Cardiac muscle cell (in vitro differentiated cells and primary cell): ENCODE measurements around the gene CLEC19A. TPM values are rescaled to one million over a fixed set of nuclear protein-coding genes. Genes with fewer than 3 reads are reported as not detected.

Experiments
- DNase-seq, 2 donors: peaks; one replicate each; pipeline versions ENCODE4 v3.0.0 to v3.0.0-alpha.2; 2010 to 2017; ENCODE audit warnings: low read depth in 1 of 2, low spot score in 1 of 2
- H3K27ac ChIP-seq: fragments of 200-600 bp; sonication (generic); 2 replicates; pipeline ENCODE4 v1.5.1; 2016
- H3K27me3 ChIP-seq: fragments of 200-600 bp; sonication (generic); 2 replicates; pipeline ENCODE4 v1.6.0; 2016; ENCODE audit warnings: control low read depth
- H3K36me3 ChIP-seq: fragments of 200-600 bp; sonication (generic); 2 replicates; pipeline ENCODE4 v1.5.1; 2016; ENCODE audit warnings: control low read depth
- H3K4me1 ChIP-seq: fragments of 200-600 bp; sonication (generic); 2 replicates; pipeline ENCODE4 v1.8.1; 2017; ENCODE audit warnings: low read depth, mild to moderate bottlenecking, mixed run types
- H3K4me3 ChIP-seq: fragments of 200-600 bp; sonication (generic); 2 replicates; pipeline ENCODE4 v1.5.1; 2016; ENCODE audit warnings: mild to moderate bottlenecking
- H3K9me3 ChIP-seq: fragments of 200-600 bp; sonication (generic); 2 replicates; pipeline ENCODE4 v1.5.1; 2017; ENCODE audit warnings: low read depth, mild to moderate bottlenecking, control low read depth
- polyA plus RNA-seq: library from polyadenylated mRNA; unstranded; fragments of >200 nt; fragmentation: Nextera tagmentation; extraction: Ambion mirVana; gene quantifications from 2 replicates; pipeline ENCODE4 v1.2.1, GENCODE V29; 2016
- total RNA-seq: library from RNA; depleted of rRNA; stranded (reverse); fragments of >200 nt; gene quantifications from 2 replicates; pipeline ENCODE4 v1.2.3, GENCODE V29; 2016
- TF ChIP-seq, protein P1 (sequence below): IDR thresholded peaks from 2 replicates; pipeline ENCODE4 v1.5.1; 2012; ENCODE audit warnings: low read depth, mild to moderate bottlenecking, low read length

The CLEC19A gene
- total and polyA plus RNA-seq, 2 experiments from 2014 or later = not detected

- H3K9me3 ChIP-seq = no peaks in the 10 kb centered on the region
- DNase-seq = no peak
- H3K36me3 ChIP-seq = no peaks in the 10 kb centered on the region
- H3K27me3 ChIP-seq = no peaks in the 10 kb centered on the region
- H3K4me1 ChIP-seq = no peaks in the 10 kb centered on the region
- no peak overlapping the region for H3K27ac ChIP-seq
- TF ChIP-seq, protein P1, sequence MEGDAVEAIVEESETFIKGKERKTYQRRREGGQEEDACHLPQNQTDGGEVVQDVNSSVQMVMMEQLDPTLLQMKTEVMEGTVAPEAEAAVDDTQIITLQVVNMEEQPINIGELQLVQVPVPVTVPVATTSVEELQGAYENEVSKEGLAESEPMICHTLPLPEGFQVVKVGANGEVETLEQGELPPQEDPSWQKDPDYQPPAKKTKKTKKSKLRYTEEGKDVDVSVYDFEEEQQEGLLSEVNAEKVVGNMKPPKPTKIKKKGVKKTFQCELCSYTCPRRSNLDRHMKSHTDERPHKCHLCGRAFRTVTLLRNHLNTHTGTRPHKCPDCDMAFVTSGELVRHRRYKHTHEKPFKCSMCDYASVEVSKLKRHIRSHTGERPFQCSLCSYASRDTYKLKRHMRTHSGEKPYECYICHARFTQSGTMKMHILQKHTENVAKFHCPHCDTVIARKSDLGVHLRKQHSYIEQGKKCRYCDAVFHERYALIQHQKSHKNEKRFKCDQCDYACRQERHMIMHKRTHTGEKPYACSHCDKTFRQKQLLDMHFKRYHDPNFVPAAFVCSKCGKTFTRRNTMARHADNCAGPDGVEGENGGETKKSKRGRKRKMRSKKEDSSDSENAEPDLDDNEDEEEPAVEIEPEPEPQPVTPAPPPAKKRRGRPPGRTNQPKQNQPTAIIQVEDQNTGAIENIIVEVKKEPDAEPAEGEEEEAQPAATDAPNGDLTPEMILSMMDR = no peak
- no peak overlapping the region for H3K4me3 ChIP-seq
Measured at GRCh38 chr16:19348125-19348524, 62.6 kb downstream of the CLEC19A start.

DNA sequence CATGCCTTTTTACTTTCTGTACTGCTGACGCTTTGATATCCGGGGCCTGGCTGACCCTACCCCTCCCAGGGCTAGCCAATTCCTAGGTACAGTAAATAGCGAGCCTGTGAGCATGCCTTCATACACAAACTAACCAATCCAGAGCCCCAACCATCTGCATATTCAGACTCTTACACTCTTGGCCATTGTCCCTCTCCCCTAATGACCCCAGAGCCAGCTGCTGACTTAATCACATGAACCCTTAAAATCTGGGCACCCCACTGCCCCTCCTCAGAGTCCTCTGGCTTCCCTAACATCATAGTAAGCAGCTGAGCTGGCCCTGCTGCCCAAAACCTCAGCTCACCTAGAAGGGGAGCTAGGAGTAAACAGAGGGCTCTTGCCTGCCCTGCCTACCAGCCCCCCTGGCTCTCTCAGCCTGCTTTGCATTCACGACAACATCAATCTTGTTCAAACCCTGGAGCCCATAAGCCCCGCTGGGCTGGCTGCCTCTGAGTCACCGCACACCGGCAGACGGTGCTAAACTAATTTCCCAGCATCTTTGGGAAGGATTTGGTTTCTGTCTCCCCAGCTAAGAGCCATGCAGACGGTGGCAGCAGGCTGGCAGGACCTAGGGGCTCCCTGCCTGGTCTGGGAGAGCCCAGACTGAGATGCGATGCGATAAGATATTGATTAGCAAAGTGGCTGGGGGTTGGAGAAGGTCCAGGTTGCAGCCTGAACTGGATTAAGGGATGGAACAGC lies 63.2 kb downstream of the CLEC19A start:
- H3K27ac ChIP-seq = no peak overlapping the region
- DNase-seq = peak in 1 of 2 donors; percentile 38
- H3K4me3 ChIP-seq = no peak overlapping the region
- H3K27me3 ChIP-seq = no peaks in the 10 kb centered on the region
- H3K4me1 ChIP-seq = no peaks in the 10 kb centered on the region
- TF ChIP-seq, protein P1 = no peak
- no peaks in the 10 kb centered on the region for H3K36me3 ChIP-seq
- H3K9me3 ChIP-seq = no peaks in the 10 kb centered on the region

DNA sequence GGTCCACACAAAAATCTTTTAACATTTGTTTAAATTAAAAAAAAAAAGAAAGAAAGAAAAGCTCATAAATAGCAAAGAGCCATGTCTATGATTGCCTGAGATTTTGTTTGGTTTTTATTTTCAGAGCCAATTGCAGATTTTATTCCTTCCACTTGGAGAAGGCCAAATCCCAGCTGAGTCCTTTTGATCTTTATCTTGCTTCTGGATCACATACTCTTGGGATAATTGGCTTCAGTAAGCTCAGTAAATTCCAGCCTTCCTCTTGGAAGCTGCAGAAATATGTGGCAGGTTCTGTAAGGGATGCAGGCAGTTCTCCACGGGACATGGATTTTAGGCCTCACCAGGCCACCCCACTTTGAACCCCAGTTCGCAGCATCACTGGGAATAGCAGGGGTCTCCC lies 68.8 kb downstream of the CLEC19A start:
- Histone ChIP-seq H3K27me3 (no peaks in the 10 kb centered on the region), H3K9me3 (no peaks in the 10 kb centered on the region), H3K4me3 (no peak overlapping the region), H3K4me1 (no peaks in the 10 kb centered on the region), H3K36me3 (no peaks in the 10 kb centered on the region), H3K27ac (no peak overlapping the region)
- DNase-seq = no peak
- TF ChIP-seq, protein P1 = no peak

- Histone ChIP-seq H3K27ac (no peak overlapping the region), H3K4me3 (no peak overlapping the region), H3K9me3 (no peaks in the 10 kb centered on the region), H3K4me1 (no peaks in the 10 kb centered on the region), H3K36me3 (no peaks in the 10 kb centered on the region), H3K27me3 (no peaks in the 10 kb centered on the region)
- DNase-seq = no peak
- TF ChIP-seq, protein P1 = no peak
Measured at GRCh38 chr16:19356024-19356952, 70.8 kb downstream of the CLEC19A start.

- H3K27ac ChIP-seq = no peak overlapping the region
- no peak for DNase-seq
- H3K4me1 ChIP-seq = no peaks in the 10 kb centered on the region
- no peaks in the 10 kb centered on the region for H3K27me3 ChIP-seq
- no peaks in the 10 kb centered on the region for H3K9me3 ChIP-seq
- H3K36me3 ChIP-seq = no peaks in the 10 kb centered on the region
- TF ChIP-seq, protein P1 = no peak
- no peak overlapping the region for H3K4me3 ChIP-seq
Measured at GRCh38 chr16:19359556-19359955, 74.0 kb downstream of the CLEC19A start.

Other genes starting within 250 kb of the CLEC19A start
- gene COQ7, start 218.1 kb upstream of the CLEC19A start, total RNA-seq = 36.2 and 50.6 TPM in 2 replicates
- gene COQ7, start 218.1 kb upstream of the CLEC19A start, polyA plus RNA-seq = 28.5 and 38.5 TPM in 2 replicates
- 4.1 and 9.7 TPM in 2 replicates for gene ITPRIPL2, start 171.8 kb upstream of the CLEC19A start, total RNA-seq
- 2.8 and 7.1 TPM in 2 replicates for gene ITPRIPL2, start 171.8 kb upstream of the CLEC19A start, polyA plus RNA-seq
- 1.0 and 1.5 TPM in 2 replicates for gene SYT17, start 117.5 kb upstream of the CLEC19A start, total RNA-seq
- 0.32 and 0.70 TPM in 2 replicates for gene SYT17, start 117.5 kb upstream of the CLEC19A start, polyA plus RNA-seq
- 0.21 TPM in 1 of 2 replicates, not detected in the other for gene TMC5, start 132.2 kb downstream of the CLEC19A start, total RNA-seq
- 0.09 TPM in 1 of 2 replicates, not detected in the other for gene TMC5, start 132.2 kb downstream of the CLEC19A start, polyA plus RNA-seq
- 52.7 and 82.3 TPM in 2 replicates for gene GDE1, start 236.4 kb downstream of the CLEC19A start, total RNA-seq
- 67.5 and 84.6 TPM in 2 replicates for gene GDE1, start 236.4 kb downstream of the CLEC19A start, polyA plus RNA-seq
- 6.4 and 11.7 TPM in 2 replicates for gene CCP110, start 238.2 kb downstream of the CLEC19A start, total RNA-seq
- gene CCP110, start 238.2 kb downstream of the CLEC19A start, polyA plus RNA-seq = 8.6 and 11.9 TPM in 2 replicates